Mammary microvascular endothelial cell (primary cell): Measurements from ENCODE around the gene RFC1. TPM values are rescaled to one million over a fixed set of nuclear protein-coding genes. Genes with fewer than 3 reads are reported as not detected.

Experiments used
- total RNA-seq: library from RNA; depleted of rRNA; stranded (reverse); fragments of >200 nt; gene quantifications from 2 replicates; pipeline ENCODE4 v1.2.3, GENCODE V29; 2015

Gene RFC1, protein sequence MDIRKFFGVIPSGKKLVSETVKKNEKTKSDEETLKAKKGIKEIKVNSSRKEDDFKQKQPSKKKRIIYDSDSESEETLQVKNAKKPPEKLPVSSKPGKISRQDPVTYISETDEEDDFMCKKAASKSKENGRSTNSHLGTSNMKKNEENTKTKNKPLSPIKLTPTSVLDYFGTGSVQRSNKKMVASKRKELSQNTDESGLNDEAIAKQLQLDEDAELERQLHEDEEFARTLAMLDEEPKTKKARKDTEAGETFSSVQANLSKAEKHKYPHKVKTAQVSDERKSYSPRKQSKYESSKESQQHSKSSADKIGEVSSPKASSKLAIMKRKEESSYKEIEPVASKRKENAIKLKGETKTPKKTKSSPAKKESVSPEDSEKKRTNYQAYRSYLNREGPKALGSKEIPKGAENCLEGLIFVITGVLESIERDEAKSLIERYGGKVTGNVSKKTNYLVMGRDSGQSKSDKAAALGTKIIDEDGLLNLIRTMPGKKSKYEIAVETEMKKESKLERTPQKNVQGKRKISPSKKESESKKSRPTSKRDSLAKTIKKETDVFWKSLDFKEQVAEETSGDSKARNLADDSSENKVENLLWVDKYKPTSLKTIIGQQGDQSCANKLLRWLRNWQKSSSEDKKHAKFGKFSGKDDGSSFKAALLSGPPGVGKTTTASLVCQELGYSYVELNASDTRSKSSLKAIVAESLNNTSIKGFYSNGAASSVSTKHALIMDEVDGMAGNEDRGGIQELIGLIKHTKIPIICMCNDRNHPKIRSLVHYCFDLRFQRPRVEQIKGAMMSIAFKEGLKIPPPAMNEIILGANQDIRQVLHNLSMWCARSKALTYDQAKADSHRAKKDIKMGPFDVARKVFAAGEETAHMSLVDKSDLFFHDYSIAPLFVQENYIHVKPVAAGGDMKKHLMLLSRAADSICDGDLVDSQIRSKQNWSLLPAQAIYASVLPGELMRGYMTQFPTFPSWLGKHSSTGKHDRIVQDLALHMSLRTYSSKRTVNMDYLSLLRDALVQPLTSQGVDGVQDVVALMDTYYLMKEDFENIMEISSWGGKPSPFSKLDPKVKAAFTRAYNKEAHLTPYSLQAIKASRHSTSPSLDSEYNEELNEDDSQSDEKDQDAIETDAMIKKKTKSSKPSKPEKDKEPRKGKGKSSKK
- 32.1 and 43.8 TPM in 2 replicates for total RNA-seq

DNA sequence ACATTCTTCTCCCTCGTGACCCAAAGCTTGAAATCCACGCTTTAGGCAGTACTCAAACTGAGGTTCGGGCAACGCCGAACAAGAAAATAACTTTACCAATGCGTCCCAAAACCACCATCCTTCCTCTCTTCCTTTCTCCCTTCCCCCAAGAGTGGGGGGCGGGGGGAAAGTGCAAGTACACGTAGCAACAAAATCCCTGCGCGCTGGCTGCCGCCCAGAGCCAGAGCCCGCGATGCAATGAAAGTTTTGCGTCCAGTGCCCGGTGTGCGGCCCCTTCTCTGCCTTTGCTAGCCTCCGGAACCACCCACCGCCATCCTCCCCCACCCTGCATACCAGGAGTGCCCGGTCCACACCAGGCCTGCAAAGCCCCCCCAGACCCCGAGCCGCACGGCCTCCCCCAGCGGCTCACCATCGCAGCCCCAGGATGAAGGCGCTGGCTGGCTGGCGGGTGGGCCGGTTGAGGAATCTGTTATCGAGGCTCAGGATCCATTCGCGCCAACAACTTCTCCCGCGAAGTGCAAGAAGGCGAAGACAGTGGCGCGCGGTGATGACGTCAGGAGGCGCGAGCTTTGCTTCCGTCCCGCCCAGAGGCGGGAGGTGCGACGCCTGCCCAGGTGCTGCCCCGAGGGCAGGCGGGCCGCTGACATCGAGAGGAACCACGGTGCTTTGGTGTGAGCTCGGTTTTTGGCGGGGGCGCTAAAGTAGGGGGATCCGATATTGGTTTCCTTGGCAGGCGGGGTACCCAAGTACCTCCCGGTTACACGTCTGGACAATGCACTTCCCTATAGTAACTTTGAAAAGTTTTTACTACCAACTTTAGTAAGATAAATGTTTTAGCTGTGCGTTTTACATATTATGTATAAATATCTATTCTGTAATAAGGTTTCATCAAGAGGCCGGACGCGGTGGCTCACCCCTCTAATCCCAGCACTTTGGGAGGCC is at the start of gene RFC1:
Gene RFC1, minus strand, starts transcription at position 533 of the 942 bp plus-strand sequence. Its CDS starts 121 bp downstream, at position 412.

DNA sequence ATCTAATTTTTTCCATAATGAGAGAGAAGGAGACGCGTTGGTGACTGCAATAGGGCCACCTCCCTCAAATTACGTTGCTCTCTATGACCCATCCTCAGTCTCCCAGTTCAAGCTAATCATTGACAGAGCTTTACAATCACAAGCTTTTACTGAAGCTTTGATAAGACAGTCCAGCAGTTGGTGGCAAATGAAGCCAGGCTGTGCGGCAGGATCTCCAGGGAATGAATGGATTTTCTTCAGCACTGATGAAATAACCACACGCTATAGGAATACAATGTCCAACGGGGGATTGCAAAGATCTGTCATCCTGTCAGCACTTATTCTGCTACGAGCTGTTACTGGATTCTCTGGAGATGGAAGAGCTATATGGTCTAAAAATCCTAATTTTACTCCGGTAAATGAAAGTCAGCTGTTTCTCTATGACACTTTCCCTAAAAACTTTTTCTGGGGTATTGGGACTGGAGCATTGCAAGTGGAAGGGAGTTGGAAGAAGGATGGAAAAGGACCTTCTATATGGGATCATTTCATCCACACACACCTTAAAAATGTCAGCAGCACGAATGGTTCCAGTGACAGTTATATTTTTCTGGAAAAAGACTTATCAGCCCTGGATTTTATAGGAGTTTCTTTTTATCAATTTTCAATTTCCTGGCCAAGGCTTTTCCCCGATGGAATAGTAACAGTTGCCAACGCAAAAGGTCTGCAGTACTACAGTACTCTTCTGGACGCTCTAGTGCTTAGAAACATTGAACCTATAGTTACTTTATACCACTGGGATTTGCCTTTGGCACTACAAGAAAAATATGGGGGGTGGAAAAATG is 40.8 kb upstream of the RFC1 start, which contains the start of gene KLB:
Gene KLB, plus strand, starts transcription at position 168 of the 821 bp plus-strand sequence. Its CDS starts 20 bp downstream, at position 188.

Other genes starting within 250 kb of the RFC1 start
- 11.5 and 16.0 TPM in 2 replicates for gene WDR19, start 183.8 kb downstream of the RFC1 start, total RNA-seq
- gene KLB, start 40.6 kb upstream of the RFC1 start, total RNA-seq = under 0.01 TPM in 1 of 2 replicates, not detected in the other
- 3,479 and 3,737 TPM in 2 replicates for gene RPL9, start 92.6 kb upstream of the RFC1 start, total RNA-seq
- 6.6 and 11.3 TPM in 2 replicates for gene LIAS, start 92.7 kb upstream of the RFC1 start, total RNA-seq
- gene UGDH, start 161.1 kb upstream of the RFC1 start, total RNA-seq = 38.6 and 42.7 TPM in 2 replicates